ENCODE measurements around the gene BAHCC1.

The BAHCC1 gene

GRCh38 chr17:81394921-81395599, at the start of gene BAHCC1:
Gene BAHCC1, plus strand, starts transcription at chr17:81395457. Its CDS starts 4,283 bp downstream, at chr17:81399740.
- no peak for TF ChIP-seq GATA3 (IDR thresholded peaks at IDR 0.05; ENCODE audit: low read depth, low read length)
- TF ChIP-seq GATA2 (IDR thresholded peaks at IDR 0.05; ENCODE audit: low read depth, low read length), result no peak

- no peak for TF ChIP-seq GATA3 (IDR thresholded peaks at IDR 0.05; ENCODE audit: low read depth, low read length)
- no peak for TF ChIP-seq GATA2 (IDR thresholded peaks at IDR 0.05; ENCODE audit: low read depth, low read length)
Observed at GRCh38 chr17:81346090-81346907, 49.0 kb upstream of the BAHCC1 start.

- no peak for TF ChIP-seq GATA3 (IDR thresholded peaks at IDR 0.05; ENCODE audit: low read depth, low read length)
Observed at GRCh38 chr17:81346908-81347349, 48.3 kb upstream of the BAHCC1 start.

- TF ChIP-seq GATA3 (IDR thresholded peaks at IDR 0.05; ENCODE audit: low read depth, low read length) (no peak), GATA2 (IDR thresholded peaks at IDR 0.05; ENCODE audit: low read depth, low read length) (no peak)
Observed at GRCh38 chr17:81347437-81347836, 47.8 kb upstream of the BAHCC1 start.

GRCh38 chr17:81348097-81349055, 46.9 kb upstream of the BAHCC1 start:
- TF ChIP-seq GATA3 (IDR thresholded peaks at IDR 0.05; ENCODE audit: low read depth, low read length) (no peak), GATA2 (IDR thresholded peaks at IDR 0.05; ENCODE audit: low read depth, low read length) (no peak)

GRCh38 chr17:81349397-81350319, 45.6 kb upstream of the BAHCC1 start:
- no peak for TF ChIP-seq GATA3 (IDR thresholded peaks at IDR 0.05; ENCODE audit: low read depth, low read length)
- no peak for TF ChIP-seq GATA2 (IDR thresholded peaks at IDR 0.05; ENCODE audit: low read depth, low read length)

DNA sequence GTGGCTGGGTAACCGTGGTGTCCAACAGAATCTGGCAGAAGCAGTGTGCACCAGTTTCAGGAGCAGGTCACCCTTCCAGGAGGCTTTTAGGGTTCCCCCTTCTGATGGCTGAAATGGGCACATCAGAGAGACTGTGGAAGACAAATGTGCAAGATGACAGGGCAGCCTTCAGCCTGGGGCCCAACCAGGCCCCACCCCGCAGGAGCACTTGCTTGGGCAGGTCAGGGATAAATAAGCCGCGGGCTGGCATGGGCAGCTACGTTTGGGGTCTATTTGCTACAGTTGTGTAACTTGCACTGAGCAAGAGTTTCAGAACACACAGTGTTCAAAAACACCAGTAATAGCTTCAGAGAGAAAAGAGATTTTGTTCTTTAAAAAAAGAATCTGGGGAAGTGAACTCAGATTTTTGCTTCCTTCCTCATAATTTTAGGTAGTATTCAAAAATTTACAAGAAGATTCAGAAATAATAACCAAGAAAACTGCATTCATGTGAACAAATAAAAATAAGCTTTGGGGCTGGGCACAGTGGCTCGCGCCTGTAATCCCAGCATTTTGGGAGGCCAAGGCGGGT, 44.9 kb upstream of the BAHCC1 start:
- no peak for TF ChIP-seq GATA3 (IDR thresholded peaks at IDR 0.05; ENCODE audit: low read depth, low read length)
- no peak for TF ChIP-seq GATA2 (IDR thresholded peaks at IDR 0.05; ENCODE audit: low read depth, low read length)

DNA sequence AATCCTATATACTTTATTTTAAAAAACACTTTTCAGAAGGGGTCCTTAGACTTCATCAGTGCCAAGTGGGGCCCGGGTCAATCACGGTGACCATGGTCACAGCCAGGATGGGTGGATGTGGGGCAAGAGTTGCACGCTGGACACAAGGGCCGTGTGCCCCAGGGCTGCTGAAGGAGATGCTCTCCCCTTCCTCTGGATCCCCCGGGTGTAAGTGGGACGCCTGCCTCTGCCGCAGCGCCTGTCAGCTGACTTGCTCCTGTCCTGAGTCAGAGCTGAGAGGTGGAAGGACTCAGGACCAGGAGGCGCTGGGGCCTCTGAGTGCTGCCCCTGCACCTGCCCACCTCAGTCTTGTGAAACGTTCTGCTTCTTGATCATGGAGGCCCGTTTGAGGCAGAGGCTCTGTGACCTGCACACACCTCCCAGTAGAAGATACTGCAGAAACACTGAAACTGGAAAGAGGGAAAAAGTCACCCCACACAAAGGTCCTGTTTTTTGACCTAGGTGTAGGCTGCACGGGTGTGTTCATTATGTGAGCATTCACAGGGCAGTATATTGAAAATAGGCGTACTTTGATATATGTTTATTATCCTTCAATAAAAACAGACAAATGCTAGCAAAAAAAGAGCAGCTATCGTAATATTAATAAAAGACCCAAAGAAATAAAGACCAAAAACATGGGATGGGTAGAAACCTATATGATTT, 40.9 kb upstream of the BAHCC1 start:
- no peak for TF ChIP-seq GATA2 (IDR thresholded peaks at IDR 0.05; ENCODE audit: low read depth, low read length)
- TF ChIP-seq GATA3 (IDR thresholded peaks at IDR 0.05; ENCODE audit: low read depth, low read length), result no peak

GRCh38 chr17:81354954-81355347, 40.3 kb upstream of the BAHCC1 start:
- TF ChIP-seq GATA2 (IDR thresholded peaks at IDR 0.05; ENCODE audit: low read depth, low read length) (no peak), GATA3 (IDR thresholded peaks at IDR 0.05; ENCODE audit: low read depth, low read length) (no peak)

GRCh38 chr17:81359218-81359617, 36.0 kb upstream of the BAHCC1 start:
- TF ChIP-seq GATA3 (IDR thresholded peaks at IDR 0.05; ENCODE audit: low read depth, low read length), result no peak
- no peak for TF ChIP-seq GATA2 (IDR thresholded peaks at IDR 0.05; ENCODE audit: low read depth, low read length)

GRCh38 chr17:81364278-81365147, 30.7 kb upstream of the BAHCC1 start:
- TF ChIP-seq GATA2 (IDR thresholded peaks at IDR 0.05; ENCODE audit: low read depth, low read length), result no peak
- no peak for TF ChIP-seq GATA3 (IDR thresholded peaks at IDR 0.05; ENCODE audit: low read depth, low read length)

Data from SH-SY5Y (cell line).